Dermis blood vessel endothelial cell (primary cell): ENCODE measurements around the gene EIPR1. TPM values are rescaled to one million over a fixed set of nuclear protein-coding genes. Genes with fewer than 3 reads are reported as not detected.
"Not testable (repeated sequence)": the region's sequence is repeated elsewhere in the genome, so short reads cannot be mapped to it uniquely, and the experiment has no call there.

Experiments used
- DNase-seq: peaks from one replicate; pipeline ENCODE4 v3.0.0; 2010
- total RNA-seq: library from RNA; depleted of rRNA; stranded (reverse); fragments of >200 nt; gene quantifications from 2 replicates; pipeline ENCODE4 v1.2.3, GENCODE V29; 2014

The EIPR1 gene
- total RNA-seq, 1 donor from 2014 or later = 39.3 TPM

DNA sequence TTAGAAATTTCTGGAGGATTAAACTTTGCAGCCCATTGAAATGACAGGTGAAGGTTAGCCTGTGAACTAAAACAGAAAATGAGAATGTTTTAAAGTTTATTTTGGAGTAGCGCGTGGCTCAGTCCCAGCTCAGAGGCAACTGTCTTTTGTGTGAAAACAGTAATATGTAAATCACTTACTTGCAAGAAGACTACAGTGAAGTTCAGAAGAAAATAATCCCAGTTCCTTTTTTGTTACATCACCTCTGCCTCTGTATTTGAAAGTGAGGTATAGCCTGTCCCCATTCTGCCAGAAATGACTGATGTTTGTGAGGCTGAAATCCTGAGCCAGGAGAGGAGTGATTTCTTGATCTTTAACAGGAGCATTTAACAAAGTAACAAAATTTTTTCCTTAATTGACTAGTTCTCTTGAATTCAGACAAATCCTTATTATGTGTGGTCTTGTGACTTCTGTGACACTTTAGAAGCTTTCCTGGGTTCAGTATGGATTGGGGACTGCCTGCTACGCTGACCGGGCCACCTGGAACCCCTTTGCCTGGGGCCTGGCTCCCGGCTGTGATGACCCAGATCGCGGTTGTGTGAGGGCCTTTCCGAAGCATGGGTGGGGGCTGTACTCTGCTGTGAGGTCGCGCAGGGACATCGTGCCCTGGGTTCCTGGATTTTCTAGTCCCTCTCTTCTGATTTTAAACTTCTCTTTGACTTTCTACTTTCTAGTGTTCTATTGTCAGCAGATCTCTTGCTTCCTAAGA is 26.1 kb upstream of the EIPR1 start:
- no peak for DNase-seq

DNA sequence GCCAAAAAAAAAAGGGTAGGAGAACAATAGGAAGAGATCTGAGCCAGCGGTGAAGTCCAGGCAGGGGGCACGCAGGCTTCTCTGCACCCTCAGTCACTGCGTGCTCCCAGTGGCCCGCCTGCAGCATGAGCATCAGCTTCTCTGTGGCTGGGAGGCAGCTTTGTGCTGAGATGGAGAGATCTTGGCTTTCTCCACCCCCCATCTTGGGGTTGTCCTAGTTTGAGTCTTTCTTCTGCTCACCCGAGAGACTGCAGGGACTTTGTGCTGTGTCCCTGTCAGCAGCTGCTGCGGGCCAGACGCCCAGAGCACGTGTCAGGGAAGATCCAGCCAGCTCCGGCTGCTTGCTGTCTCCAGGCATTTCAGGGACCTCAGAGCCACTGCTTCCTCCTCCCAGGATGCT is 22.2 kb upstream of the EIPR1 start:
- DNase-seq = no peak

DNA sequence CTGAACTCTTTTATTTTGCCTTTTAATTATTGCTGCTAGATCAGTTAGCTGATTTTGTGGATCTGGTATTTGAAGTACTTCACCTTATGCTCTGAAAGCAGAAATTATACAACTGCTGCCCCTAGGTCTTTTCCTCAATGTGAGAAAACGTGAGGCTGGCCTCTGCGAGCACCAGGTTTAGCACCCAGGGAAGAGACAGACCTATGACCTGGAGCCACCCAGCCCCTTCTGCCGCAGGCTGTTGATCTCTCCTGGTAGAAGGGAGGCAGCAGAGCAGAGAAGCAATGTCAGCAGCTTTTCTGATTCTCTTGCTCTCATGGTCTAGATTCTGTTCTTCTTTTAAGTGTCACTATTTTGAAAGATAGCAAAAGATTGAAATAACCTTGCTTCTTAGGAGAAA is 21.8 kb upstream of the EIPR1 start:
- no peak for DNase-seq

DNA sequence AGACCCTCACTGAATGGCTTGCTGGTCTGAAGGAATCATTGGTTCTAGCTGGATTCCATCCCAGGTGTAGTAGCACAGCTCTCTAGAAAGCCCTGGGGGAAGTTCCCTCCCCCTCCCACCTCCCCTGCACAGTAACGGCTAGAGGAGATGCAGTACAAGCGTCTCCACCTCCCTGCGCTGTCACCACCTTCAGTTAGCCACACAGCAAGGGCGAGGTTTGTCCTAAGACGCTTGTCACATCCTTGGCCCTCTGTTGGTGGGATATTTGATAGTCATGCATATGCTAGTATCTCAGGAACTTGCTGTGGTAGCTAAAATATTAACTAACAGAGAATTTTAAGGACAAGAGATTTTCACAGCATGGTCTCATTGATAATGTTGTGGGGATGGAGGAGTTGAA is 21.2 kb upstream of the EIPR1 start:
- no peak for DNase-seq

DNA sequence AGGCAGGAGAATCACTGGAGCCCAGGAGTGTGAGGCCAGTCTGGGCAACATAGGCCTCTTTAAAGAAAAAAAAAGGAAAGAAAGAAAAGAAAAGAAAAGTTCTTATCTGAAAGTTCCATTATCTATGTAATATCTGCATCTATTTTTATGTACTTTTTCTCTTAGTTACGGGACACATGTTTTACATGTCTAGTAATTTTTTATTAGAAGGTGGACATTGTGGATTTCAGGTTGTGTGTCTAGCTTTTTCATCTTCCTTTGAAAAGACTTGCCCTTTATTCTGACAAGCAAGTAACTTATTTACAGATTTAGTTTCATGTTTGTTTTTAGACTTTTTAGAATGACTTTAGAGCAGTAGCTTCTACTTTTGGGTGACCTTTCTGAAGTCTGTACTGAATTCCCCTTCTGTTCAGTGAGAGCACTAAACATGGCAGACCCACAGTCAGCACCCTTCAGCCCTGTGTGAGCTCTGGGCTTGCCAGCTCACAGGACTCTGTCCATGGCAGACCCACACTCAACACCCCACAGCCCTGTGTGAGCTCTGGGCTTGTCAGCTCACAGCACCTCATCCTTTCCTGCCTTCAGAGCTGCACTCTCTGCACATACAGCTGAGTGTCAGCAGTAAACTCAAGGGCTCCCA is 19.4 kb upstream of the EIPR1 start:
- no peak for DNase-seq

DNA sequence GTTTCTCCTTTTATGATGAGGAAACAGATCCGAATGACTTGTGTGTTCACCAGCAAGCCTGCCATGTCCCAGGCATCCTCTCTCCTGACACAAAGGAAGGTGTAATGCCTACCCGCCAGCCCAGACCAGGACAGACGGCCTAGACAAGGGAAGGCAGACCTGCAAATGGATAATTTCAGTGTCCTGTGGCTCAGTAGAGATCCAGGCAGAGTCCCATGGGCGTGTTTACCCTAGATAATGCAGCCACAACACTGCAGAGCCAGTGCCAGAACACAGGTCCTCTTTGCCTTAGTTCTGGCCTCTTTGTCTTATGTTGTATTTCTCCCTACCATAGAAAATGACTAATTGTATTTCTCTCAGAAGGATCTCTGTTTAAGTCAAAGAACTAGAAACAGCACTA is 14.6 kb upstream of the EIPR1 start:
- DNase-seq = no peak

DNA sequence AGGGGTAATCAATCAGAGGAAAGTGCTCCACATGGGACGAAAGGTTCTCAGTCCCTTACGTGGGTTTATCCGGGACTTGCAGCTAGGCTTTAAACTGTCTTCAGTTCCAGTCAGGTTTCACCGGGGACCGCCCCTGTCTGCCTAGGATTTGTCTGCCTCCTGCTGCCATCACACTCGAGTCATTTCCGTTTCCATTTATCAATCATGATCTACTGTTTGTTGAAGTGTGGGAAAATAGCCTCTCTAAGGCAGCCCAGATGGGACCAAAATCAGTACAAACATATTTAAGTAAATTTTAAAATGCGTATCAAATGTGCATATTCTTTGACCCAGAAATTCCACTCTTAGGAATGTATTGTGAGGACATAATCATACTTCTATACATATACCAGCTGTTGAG is 12.4 kb upstream of the EIPR1 start:
- DNase-seq = no peak

DNA sequence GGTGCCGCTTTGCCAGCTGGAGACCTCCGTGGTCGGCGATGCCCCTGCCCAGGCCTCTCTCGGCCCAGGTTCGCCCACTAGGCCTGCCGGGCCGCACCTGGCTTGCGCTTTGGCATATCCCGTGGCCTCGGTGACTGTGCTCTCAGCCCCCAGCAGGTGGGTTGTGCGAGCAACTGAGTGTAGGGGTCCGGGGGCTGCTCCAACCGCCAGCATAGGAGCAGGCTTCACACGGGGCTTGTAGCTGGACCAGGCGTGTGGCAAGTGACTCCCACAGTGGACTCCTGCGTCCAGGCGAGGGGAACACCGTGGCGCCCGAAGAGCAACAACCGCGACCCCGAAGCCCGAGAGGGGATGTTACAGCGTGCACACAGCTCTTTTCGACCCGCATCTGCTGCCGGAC is 11.6 kb upstream of the EIPR1 start:
- DNase-seq = no peak

DNA sequence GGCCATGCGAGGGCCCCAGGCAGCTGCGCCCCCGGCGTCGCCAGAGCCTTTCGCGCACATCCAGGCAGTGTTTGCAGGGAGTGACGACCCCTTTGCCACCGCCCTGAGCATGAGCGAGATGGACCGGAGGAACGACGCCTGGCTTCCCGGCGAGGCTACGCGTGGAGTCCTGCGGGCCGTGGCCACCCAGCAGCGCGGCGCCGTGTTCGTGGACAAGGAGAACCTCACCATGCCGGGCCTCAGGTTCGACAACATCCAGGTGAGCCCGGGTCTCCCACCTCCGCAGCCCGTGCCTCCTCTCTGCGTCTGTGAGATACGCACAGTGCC is 10.8 kb upstream of the EIPR1 start:
- no peak for DNase-seq

DNA sequence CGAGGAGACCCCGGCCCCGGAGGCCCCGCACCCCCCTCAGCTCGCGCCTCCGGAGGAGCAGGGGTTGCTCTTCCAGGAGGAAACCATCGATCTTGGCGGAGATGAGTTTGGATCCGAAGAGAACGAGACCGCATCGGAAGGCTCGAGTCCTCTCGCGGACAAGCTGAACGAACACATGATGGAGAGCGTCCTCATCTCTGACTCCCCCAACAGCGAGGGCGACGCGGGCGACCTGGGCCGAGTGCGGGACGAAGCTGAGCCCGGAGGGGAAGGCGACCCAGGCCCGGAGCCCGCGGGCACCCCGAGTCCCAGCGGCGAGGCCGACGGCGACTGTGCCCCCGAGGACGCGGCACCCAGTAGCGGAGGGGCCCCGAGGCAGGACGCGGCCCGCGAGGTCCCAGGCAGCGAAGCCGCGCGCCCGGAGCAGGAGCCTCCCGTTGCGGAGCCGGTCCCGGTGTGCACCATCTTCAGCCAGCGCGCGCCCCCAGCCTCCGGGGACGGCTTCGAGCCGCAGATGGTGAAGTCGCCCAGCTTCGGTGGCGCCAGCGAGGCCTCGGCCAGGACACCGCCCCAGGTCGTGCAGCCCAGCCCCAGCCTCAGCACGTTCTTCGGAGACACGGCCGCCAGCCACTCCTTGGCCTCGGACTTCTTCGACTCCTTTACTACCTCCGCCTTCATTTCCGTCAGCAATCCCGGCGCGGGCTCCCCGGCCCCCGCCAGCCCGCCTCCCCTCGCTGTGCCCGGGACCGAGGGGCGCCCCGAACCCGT is 10.2 kb upstream of the EIPR1 start:
- DNase-seq = no peak

DNA sequence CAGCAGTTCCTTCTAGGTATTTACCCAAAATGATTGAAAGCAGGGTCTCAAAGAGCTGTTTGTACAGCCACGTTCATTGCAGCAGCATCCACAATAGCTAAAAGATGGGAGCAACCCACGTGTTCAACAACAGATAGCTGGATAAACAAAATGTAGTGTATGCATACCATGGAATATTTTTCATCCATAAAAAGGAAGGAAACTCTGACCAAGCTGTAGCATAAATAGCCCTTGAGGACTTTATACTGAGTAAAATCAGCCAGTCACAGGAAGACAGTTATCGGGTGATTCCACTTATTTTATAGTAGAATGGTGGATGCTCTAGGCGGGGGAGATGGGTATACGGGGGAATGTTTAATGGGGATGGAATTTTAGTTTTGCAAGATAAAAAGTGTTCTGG is 9.4 kb upstream of the EIPR1 start:
- peak; percentile 60 for DNase-seq

DNA sequence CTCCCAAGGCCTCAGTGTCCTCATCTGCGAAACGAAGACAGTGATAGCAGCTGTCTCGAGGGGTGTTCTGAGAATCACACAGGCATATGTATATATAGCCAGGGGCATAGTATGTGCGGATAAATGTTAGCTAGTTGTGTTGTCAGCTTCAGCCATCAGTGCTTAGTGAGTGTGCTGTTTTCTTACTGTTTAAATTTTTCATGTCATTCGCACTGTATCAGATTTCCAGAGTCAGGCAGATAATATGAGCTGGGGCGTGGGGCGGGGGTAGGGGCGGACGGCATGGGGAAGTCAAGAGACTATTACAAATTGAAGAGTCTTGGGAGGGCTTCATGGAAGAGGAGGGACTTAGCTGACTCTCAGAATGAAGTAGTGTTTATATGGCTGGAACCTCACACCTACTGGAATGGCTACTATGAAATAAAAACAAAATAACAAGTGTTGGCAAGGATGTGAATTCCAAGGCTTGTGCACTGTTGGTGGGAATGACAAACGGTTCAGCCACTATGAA is 8.9 kb upstream of the EIPR1 start:
- DNase-seq = no peak

DNA sequence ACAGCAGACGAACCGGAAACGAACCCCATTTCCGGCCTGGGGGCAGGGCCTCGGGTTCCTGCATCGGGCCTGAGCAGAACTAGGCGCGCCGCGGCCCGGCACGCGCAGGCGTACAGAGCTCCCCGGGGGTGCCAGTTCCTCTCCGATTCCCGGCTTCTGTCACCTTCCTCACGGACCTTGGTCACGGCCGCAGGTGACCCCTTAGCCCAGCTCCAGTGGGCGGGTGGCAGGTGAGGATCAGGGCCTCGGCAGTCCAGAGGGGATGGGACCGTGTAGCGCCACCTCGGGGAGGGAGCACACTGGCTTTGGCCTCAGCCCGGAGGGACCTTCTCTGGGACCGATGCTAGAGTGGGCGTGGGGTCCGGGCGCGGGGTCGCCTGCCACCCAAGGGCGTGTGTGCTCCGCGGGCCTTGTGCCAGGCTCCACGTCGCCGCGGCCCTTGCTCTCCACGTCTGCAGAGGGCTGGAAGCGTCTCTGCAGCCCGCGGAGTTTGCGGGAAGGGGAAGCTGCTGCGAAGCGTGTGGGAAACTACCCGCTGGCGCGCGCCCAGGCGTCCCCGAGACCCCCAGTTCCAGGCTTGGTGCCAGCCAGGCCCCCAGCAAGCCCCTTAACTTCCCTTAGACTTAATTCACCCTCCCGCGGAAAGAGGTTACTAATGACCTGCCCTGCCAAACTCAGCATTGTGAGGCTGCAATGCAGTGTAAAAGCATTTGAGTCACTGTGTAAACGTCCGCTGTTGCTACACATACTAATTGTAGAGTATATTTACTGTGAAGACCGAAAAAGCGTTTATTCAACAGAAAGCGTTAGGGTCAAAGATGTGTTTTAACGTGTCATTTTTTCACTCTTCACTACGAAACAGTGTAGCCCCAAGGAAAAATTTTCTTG is 2.3 kb upstream of the EIPR1 start, which contains the start of gene TRAPPC12:
TSS of gene TRAPPC12 (plus strand) at position 48 of the 888 bp plus-strand sequence. CDS start 7,930 bp downstream, outside the sequence.
- peak; percentile 86 for DNase-seq

DNA sequence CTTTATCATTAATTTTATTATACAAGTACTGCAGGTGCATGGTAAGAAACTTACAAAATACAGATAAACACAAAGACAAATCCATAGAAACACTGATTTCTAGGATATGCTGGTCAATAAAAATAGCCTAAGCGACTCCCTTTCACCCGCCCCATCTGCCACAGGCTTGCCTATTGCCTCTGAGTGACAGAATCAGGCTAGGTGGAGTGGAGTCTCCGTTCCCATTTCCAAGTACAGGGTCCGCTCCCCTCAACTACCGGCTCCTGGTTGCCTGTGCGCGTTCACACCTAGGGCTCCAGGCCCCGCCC is 1.7 kb upstream of the EIPR1 start:
- DNase-seq = no peak

DNA sequence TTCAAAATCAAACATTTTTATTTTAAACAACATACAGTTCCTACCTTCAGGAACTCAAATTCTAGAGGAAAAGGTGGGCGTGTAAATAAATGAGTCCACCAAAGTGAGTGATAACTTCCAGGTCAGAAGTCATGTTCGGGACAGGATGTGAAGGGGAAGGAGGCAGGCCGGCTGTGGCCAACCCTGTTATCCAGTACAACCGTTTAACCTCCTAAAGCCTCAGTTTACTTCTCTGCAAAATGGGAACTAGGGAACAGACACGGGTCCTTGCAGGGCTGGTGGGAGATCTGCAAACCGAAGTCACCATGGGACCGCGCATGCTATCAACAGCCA is 373 bp downstream of the EIPR1 start:
- peak; percentile 74 for DNase-seq

DNA sequence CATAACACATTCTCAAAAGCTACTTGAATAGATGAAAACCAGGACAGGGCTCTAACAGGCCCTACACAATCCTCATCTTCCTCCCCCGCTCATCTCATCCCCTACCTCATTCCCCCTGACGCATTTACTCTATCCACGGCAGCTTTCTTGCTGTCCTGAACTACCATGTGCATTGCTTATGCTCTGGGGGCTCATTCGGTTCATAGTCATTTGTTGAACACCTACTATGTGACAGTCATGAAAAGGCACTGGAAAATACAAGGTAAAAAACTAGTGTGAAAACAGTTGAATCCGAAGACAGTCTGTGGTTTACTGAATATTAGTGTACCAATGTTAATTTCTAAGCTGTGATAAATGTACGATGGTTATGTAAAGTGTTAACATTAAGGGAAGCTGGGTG is 797 bp downstream of the EIPR1 start:
- no peak for DNase-seq

DNA sequence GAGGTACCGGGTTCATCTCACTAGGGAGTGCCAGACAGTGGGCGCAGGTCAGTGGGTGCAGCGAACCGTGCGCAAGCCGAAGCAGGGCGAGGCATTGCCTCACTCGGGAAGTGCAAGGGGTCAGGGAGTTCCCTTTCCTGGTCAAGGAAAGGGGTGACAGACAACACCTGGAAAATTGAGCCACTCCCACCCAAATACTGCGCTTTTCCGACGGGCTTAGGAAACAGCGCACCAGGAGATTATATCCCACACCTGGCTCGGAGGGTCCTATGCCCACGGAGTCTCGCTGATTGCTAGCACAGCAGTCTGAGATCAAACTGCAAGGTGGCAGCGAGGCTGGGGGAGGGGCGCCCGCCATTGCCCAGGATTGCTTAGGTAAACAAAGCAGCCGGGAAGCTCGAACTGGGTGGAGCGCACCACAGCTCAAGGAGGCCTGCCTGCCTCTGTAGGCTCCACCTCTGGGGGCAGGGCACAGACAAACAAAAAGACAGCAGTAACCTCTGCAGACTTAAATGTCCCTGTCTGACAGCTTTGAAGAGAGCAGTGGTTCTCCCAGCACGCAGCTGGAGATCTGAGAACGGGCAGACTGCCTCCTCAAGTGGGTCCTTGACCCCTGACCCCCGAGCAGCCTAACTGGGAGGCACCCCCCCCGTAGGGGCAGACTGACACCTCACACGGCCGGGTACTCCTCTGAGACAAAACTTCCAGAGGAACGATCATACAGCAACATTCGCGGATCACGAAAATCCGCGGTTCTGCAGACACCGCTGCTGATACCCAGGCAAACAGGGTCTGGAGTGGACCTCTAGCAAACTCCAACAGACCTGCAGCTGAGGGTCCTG is 8.1 kb downstream of the EIPR1 start:
- DNase-seq = not testable (repeated sequence)

DNA sequence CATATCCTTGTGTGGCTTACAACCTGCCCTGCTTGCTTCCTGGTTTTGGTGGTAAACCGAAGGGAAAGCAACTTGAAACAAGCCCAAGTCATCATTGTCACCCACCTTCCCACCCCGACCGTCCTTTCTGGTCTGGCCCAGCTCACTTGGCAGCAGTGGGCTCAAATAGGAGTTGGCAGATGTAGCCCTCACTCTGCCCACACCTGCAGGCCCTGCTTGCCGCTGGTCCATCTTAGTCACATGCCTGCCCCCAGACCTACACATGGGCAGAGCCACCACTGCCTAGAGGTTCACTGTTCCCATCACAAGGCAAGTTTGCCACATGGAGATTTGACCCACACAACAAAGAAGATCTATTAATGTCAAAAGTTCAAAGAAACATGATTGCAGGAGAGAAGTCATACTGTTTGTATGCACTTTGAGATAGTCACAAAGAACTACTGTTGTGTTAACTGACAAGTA is 9.3 kb downstream of the EIPR1 start:
- DNase-seq = no peak

DNA sequence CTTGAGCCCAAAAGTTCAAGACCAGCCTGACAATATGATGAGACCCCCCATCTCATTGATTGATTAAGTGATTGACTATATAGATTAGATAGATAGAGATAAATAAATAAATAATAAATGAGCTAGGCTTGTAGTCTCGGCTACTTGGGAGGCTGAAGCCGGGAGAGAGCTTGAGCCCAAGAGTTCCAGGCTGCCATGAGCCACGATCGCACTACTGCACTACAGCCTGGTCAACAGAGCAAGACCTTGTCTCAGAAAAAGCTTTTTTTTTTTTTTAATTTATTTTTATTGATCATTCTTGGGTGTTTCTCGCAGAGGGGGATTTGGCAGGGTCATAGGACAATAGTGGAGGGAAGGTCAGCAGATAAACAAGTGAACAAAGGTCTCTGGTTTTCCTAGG is 12.4 kb downstream of the EIPR1 start:
- no peak for DNase-seq

DNA sequence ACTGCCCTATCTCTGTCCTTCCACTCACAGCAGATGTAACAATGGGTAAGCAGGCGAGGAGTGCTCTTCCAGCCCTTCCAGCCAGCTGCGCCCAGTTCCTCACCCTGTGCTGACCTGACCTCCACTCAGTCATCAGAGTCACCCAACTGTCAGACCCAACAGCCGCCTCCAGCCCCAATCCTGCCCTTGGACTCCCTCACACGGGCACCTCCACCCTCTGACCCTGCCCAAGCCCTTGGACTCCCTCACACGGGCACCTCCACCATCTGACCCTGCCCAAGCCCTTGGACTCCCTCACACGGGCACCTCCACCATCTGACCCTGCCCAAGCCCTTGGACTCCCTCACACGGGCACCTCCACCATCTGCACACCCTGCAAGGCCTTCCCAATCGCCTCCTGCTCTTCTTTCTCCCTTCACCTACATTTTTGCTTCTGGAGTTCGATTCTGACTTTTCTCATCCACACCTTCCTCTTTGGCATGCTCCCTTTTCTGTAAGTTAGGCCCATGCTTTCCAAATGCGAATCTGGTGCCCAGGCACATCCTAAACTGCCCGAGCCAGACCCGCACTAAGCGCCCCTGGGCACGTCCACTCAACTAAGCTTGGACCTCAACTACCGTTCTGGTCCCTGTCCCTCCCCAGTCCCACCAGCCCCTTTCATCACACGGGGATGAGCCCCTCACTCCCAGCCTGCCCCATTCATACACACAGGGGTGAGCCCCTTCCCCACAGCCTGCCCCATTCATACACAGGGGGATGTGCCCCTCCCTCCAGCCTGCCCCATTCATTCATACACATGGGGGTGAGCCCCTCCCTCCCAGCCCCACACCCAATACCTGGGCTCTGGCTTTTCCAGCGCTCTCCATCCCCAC is 15.9 kb downstream of the EIPR1 start:
- no peak for DNase-seq

DNA sequence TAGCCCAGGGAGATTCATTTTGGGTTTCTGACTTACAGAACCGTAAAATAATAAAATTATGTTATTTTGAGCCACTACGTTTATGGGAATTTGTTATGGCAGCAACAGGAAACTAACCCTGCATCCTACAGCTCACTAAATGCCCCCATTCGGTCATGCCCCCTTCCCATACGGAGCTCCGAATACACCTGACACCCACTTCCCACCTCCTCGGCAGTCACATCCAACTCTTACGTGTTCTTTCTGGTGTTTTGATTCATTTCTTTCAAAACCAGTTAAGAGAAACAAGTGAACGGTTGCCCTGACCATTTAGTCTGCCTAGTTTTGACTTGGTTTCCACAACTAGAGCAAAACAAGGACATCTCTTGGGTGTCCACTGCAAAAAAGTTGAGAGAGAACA is 19.7 kb downstream of the EIPR1 start:
- DNase-seq = no peak
